ENCODE measurements around the gene PCBP3.

DNA sequence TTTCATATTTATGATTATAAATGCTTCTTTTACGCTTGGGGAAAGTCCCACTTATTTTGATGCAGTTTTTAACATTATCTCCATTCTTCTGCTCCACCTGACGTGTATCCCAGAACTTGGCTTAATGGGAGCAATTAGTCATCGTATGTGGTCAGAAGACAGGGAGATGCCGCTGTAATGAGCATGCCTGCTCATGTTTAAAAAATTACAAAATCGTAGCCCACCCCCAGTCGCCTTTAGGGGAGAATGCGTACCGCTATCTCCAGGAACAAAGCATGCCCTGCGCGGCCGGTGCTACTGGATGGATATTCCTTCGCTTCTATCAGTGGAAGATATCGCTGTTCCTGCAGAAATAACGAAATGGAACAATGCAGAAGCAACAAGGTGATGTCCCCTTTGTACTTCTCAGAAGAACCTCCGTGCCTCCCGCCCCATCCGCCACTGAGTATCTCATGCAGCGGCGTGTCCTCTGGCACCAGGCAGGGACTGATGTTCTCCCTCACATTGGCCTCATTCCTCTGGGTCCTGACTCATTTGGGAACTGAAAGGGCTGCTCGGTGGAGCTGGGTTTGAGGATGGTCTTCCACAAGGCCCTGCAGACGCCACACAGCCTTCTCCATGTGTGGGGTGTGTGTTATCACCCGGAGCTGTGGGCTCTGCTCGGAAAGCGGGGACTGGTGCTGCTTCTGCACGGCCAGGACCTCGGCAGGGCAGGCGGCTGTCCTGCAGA is 221.7 kb downstream of the PCBP3 start:
- no peak for TF ChIP-seq CTCF (IDR thresholded peaks at IDR 0.05; ENCODE audit: low read depth, low read length)
- no peak for TF ChIP-seq POLR2A (IDR thresholded peaks at IDR 0.05; ENCODE audit: extremely low read depth, insufficient read length)
- no peak for TF ChIP-seq MYC (IDR thresholded peaks at IDR 0.05; ENCODE audit: low read depth, low read length)
